Thymus (tissue), 11 donors: Measurements from ENCODE around the gene CCDC158. TPM values are rescaled to one million over a fixed set of nuclear protein-coding genes. Genes with fewer than 3 reads are reported as not detected.
"Not testable (repeated sequence)": the region's sequence is repeated elsewhere in the genome, so short reads cannot be mapped to it uniquely, and the experiment has no call there.

Source experiments
- DNase-seq, 9 donors: peaks; one replicate each; pipeline ENCODE4 v3.0.0-alpha.2; 2013; ENCODE audit warnings: low spot score in 9 of 9, low read depth in 6 of 9, missing footprints in 1 of 9
- H3K27ac ChIP-seq, 2 donors: one replicate each; pipeline ENCODE4 v1.5.1; 2013; ENCODE audit warnings: control low read depth in 1 of 2, low read depth in 1 of 2, low read length in 1 of 2, mild to moderate bottlenecking in 1 of 2, moderate library complexity in 1 of 2
- H3K27me3 ChIP-seq, 2 donors: one replicate each; pipeline ENCODE4 v1.5.1; 2013; ENCODE audit warnings: low read length in 1 of 2; ENCODE audit not compliant: control insufficient read depth in 2 of 2, insufficient read depth in 1 of 2
- H3K36me3 ChIP-seq, 2 donors: one replicate each; pipeline ENCODE4 v1.5.1; 2013; ENCODE audit warnings: low read length in 1 of 2, mild to moderate bottlenecking in 1 of 2, moderate library complexity in 1 of 2; ENCODE audit not compliant: control insufficient read depth in 2 of 2, insufficient read depth in 2 of 2
- H3K4me1 ChIP-seq, 2 donors: one replicate each; pipeline ENCODE4 v1.5.1; 2013; ENCODE audit warnings: low read length in 2 of 2; ENCODE audit not compliant: control insufficient read depth in 2 of 2, insufficient read depth in 2 of 2
- H3K4me3 ChIP-seq, 2 donors: one replicate each; pipeline ENCODE4 v1.5.1; 2013; ENCODE audit warnings: low read length in 2 of 2, control low read depth in 1 of 2, mild to moderate bottlenecking in 1 of 2
- H3K9me3 ChIP-seq, 2 donors: one replicate each; pipeline ENCODE4 v1.5.1; 2013; ENCODE audit warnings: low read length in 1 of 2, mild to moderate bottlenecking in 1 of 2; ENCODE audit not compliant: control insufficient read depth in 2 of 2, insufficient read depth in 1 of 2
- WGBS: extraction: QIAGEN DNeasy Blood & Tissue Kit; methylation state at CpG from one replicate; pipeline ENCODE4 v1.1.7; 2013; 5-methylcytosine and 5-hydroxymethylcytosine counted together
- polyA plus RNA-seq: library from polyadenylated mRNA; stranded (reverse); fragments of 200-250 nt; gene quantifications from one replicate; pipeline ENCODE4 v1.2.3, GENCODE V29; 2013
- total RNA-seq: library from RNA; stranded (reverse); fragments of 120-200 nt; gene quantifications from one replicate; pipeline ENCODE4 v1.2.4, GENCODE V29; 2013
- donor health status: healthy.

The CCDC158 gene
- total and polyA plus RNA-seq, 2 donors: 0.02 to 0.05 TPM

DNA sequence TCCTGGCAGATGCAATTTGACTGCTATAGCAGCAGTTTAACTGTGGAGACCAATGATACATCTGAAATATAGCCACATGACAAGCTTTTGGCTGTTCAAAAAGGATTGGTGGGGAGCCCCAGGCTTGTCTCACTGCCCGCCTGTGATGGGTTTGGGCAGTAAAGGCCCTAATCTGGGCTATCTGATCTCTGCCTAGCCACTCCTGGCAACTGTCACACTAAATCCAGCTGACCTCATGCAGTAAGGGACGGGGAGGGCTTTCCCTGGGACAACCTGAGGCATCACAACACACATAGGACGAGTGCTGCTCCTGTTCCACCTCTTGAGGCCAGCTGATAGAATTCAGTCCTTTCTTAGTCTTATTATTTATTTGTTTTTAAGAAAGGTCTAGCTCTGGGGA, 56.2 kb downstream of the CCDC158 start:
- no peak overlapping the region for H3K27ac ChIP-seq
- DNase-seq: no peak
- no peak overlapping the region for H3K4me3 ChIP-seq
- H3K36me3 ChIP-seq: no peaks in the 10 kb centered on the region
- H3K4me1 ChIP-seq: no peaks in the 10 kb centered on the region
- H3K27me3 ChIP-seq: no peaks in the 10 kb centered on the region
- WGBS: 93% methylated on average over 3 of the region's 3 CpGs
- H3K9me3 ChIP-seq: peaks cover 0 to 7% of the 10 kb centered on the region in 2 donors

DNA sequence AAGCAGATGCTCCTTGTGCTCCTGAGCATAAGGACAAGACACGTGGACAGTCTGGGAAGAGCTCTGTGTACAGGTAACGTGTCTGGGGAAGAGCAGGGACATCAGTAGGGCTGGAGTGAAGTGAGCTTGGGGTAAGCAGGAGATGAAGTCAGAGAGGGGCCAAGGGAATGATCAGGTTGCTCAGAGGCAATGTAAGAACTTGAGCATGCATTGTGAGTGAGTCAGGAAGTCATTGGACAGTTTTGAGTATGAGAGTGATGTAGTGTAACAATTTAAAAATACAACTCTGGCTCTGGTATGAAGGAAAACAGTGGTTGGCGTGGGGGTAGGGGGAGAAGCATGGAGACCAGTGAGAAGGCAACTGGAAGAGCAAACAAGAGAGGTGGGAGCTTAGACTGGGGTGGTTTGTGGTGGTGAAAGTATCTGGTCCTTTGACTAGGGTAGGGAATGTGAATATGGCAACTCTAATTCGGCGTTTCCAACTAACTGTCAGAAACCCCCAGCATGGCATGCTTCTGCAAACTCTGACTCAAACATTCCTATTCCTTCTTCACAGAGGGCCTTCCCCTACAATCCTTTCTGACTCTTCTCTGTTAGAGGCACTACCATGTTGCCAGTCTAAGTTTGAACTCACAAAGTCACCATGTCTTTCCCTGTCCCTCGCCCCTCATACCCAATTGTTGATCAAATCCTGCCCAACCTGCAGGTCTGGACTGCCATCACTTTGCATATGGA, 57.2 kb downstream of the CCDC158 start:
- peaks cover 0 to 9% of the 10 kb centered on the region in 2 donors for H3K9me3 ChIP-seq
- WGBS: 95% methylated on average over 6 of the region's 6 CpGs
- H3K4me3 ChIP-seq: no peak overlapping the region
- no peak for DNase-seq
- H3K27me3 ChIP-seq: no peaks in the 10 kb centered on the region
- H3K36me3 ChIP-seq: no peaks in the 10 kb centered on the region
- no peak overlapping the region for H3K27ac ChIP-seq
- H3K4me1 ChIP-seq: no peaks in the 10 kb centered on the region

DNA sequence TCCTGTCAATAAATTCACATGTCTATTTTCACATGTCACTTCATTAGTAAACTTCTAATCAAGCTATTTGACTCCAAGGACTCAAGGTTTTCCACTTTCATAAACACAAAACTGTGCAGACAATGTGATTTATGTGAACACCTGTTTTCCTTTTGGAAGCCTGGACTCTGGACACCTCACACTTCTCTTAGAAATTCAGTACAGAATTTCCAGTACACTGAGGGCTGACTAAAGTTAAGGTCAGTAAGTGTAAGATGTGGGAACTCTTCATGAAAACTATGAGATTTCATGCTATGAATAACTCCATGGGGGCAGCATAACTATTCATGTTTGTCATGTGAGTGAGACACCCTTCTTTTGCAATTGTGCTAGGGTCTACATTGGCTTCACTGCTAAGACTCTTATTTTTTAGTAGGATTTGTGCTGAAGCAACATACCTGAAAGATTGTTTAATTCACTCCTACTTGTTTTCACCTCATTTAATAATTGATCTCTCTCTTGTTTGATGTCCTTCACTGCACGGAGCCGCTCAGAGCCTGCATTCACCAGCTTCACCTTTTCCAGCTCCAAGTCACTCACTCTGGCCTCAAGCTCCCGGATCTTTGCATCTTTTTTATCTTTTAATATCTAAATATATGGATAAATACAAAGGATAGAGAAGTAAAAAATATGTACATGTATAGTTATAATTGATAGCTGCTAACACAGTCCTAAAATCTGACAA, 59.1 kb downstream of the CCDC158 start:
- Histone ChIP-seq H3K4me1 (no peaks in the 10 kb centered on the region), H3K27ac (no peak overlapping the region), H3K36me3 (no peaks in the 10 kb centered on the region), H3K4me3 (no peak overlapping the region), H3K9me3 (peaks cover 0 to 9% of the 10 kb centered on the region in 2 donors), H3K27me3 (no peaks in the 10 kb centered on the region)
- WGBS: 98% methylated on average over 3 of the region's 3 CpGs
- DNase-seq: no peak

DNA sequence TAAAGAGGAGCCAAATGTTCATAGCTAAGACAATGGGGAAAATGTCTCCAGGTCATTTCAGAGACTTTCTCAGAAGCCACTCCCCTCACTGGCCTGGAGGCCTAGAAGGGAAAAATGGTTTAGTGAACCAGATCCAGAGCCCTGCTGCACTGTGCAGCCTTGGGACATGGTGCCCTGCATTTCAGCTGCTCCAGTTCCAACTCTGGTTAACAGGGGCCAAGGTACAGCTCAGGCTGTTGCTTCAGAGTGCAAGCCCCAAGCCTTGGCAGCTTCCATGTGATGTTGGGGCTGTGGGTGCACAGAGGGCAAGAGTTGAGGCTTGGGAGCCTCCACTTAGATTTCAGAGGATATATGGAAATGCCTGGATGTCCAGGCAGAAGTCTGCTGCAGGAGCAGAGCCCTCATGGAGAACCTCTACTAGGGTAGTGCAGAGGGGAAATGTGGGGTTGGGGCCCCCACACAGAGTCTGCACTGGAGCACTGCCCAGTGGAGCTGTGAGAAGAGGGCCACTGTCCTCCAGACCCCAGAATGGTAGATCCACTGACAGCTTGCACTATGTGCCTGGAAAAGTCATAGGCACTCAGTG, 61.0 kb downstream of the CCDC158 start:
- not testable (repeated sequence) for H3K9me3 ChIP-seq

DNA sequence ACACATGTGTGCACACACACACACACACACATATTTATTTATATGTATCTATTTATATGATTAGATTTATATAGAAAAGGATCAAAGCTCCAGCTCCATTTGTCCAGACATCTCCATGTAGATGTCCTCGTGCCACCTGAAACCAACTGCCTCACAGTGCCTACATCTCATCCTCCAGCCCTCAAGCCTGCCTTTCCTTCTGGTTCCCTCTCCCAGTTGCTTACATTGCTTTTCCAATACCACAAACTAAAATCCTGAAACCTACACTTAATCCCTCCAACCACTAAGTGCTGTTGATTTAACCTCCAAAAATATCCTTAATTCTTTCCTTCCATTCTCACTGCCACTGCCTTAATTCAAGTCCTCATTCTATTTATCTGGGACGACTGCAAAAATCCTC, 63.0 kb downstream of the CCDC158 start:
- Histone ChIP-seq H3K36me3 (no peaks in the 10 kb centered on the region), H3K27ac (no peak overlapping the region), H3K4me3 (no peak overlapping the region), H3K9me3 (peaks cover 0 to 9% of the 10 kb centered on the region in 2 donors), H3K4me1 (no peaks in the 10 kb centered on the region), H3K27me3 (no peaks in the 10 kb centered on the region)
- no peak for DNase-seq
- WGBS: 93% methylated on average over 2 of the region's 2 CpGs

More for the DNA sequence above, 61.0 kb downstream of the CCDC158 start:
- not testable (repeated sequence) for H3K27ac ChIP-seq, H3K4me1 ChIP-seq, H3K27me3 ChIP-seq, H3K36me3 ChIP-seq, DNase-seq, H3K4me3 ChIP-seq

DNA sequence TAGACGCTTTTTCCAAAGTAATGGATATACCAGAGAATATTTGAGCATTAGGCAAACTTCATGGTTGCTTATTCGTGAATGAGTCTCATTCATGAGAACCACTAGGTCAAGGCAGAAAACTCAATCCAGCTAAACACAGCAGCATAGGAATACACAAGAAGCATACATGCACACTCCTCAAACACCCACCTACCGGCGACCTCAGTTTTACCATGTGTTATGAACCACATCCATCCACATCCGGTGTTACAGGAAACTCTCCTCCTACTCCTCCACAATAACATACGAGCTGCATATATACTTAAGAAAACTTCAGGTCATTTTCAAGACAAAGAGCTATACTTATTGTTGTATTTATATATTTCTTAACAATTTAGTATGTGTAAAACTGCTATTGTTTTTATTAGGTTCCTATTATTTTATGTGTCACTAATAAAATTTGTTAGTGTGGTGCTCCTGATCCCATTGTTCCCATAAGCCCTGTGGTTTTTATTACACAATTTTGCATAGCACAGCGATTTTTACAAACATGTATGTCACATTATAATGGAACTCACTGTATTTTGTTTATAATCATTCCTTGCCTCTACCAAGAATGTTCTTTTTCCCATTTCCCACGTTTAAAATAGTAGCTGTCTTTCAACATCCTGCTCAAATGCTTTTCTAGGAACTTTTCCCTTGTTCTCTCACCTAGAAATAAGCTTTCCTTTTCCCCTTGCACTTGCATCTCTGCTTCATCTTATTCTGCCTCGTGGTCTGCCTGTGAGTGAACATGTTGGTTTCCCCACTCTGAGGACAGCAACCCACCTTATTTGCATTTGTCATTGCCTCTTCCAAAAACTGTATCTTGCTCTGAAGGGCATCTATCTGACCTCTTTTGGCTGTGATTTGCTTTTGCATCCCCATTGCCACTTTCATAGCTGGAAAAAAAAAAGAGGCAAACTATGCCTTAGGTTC, 66.1 kb downstream of the CCDC158 start:
- no peak overlapping the region for H3K4me3 ChIP-seq
- peak in 6 of 9 donors; percentile 8 to 51 (median 14) for DNase-seq
- WGBS: 70% methylated on average over 9 of the region's 9 CpGs

DNA sequence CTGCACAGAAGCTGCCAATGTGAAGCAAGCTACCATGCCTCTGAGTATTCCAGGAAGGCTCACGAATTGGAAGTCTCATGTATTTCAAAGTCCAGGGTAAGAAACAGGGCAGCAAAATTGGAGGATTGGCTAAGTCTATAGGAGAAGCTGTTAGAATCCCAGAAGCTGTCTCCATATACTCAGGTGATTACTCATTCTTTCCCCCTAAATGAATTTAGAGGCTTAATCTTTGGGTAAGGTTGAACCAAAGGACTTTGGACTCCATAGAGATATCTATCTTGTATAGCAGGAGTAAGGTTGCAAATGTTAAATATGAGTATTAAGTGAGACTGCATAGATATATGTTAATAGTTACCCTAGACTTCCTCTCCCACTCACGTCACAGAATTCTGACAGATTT, 78.1 kb downstream of the CCDC158 start:
- Histone ChIP-seq H3K9me3 (no peaks in the 10 kb centered on the region), H3K4me1 (no peaks in the 10 kb centered on the region), H3K27me3 (no peaks in the 10 kb centered on the region), H3K27ac (no peak overlapping the region), H3K36me3 (no peaks in the 10 kb centered on the region), H3K4me3 (no peak overlapping the region)
- WGBS: 93% methylated on average over 2 of the region's 2 CpGs
- no peak for DNase-seq

More for the DNA sequence above, 66.1 kb downstream of the CCDC158 start:
- Histone ChIP-seq H3K9me3 (peaks cover 0 to 2% of the 10 kb centered on the region in 2 donors), H3K27me3 (no peaks in the 10 kb centered on the region), H3K27ac (no peak overlapping the region), H3K36me3 (no peaks in the 10 kb centered on the region), H3K4me1 (no peaks in the 10 kb centered on the region)

DNA sequence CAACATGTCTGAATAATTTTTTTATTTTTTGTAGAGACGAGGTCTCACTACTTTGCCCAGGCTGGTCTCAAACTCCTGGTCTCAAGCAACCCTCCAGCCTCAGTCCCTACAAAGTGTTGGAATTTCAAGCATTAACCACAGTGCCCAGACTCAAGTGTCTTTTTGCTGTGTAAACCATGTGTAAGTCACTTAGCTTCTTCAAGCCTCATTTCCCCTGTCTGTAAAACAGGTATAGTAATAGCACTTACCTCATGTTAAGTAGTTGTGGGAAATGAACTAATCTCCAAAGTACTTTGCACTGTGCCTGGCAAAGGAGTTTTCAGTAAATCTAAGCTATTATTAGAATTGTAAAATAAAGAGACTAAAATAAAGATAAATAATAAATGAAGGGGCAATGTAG, 78.8 kb downstream of the CCDC158 start:
- Histone ChIP-seq H3K4me3 (no peak overlapping the region), H3K9me3 (no peaks in the 10 kb centered on the region), H3K36me3 (no peaks in the 10 kb centered on the region), H3K27me3 (no peaks in the 10 kb centered on the region), H3K4me1 (no peaks in the 10 kb centered on the region), H3K27ac (no peak overlapping the region)
- DNase-seq: no peak
- 97% methylated on average over 1 of the region's 1 CpG for WGBS
